Measurements from ENCODE around the gene CLK3.

DNA sequence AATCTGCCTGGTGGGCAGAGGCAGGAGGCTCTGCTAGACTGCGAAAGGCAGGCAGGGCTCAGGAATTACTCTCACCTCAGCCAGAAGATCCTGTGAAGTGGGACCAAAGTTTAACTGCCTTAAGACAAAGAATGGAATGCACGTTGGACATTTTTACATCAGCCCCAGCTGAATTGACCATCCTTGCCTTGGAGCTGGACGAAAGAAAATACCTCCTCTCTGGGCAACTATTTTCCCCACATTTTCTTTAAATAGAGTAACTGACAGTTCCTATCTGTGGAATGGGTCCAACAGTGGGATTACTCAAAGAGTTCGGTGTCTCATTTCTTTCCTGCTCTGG lies 45.9 kb upstream of the CLK3 start:
- TF ChIP-seq POLR2A (IDR thresholded peaks at IDR 0.05; ENCODE audit: control extremely low read depth in 1 of 2, low read depth in 2 of 2, low read length in 2 of 2) (no peak), CHD2 (IDR thresholded peaks at IDR 0.05; ENCODE audit: low read length) (no peak), TAF7 (optimal IDR thresholded peaks at IDR 0.05; ENCODE audit: borderline replicate concordance, low read depth, low read length) (no peak), POLR2AphosphoS5 (IDR thresholded peaks at IDR 0.05; ENCODE audit: low read depth, low read length) (no peak), USF2 (IDR thresholded peaks at IDR 0.05; ENCODE audit: low read length) (no peak), TAF1 (IDR thresholded peaks at IDR 0.05; ENCODE audit: low read depth, low read length) (no peak), EZH2 (IDR thresholded peaks at IDR 0.05; ENCODE audit: low read depth, low read length, severe bottlenecking) (no peak), CTCF (IDR thresholded peaks at IDR 0.05; ENCODE audit: control extremely low read depth in 1 of 3, insufficient read depth in 1 of 3, low read depth in 1 of 3, low read length in 3 of 3) (no peak), RNF2 (IDR thresholded peaks at IDR 0.05; ENCODE audit: borderline replicate concordance, low read depth, low read length, missing control alignments, poor library complexity, severe bottlenecking) (no peak), MAX (IDR thresholded peaks at IDR 0.05) (no peak), KDM4A (IDR thresholded peaks at IDR 0.05; ENCODE audit: low read depth, low read length, severe bottlenecking) (no peak)
- TF ChIP-seq, protein P1, sequence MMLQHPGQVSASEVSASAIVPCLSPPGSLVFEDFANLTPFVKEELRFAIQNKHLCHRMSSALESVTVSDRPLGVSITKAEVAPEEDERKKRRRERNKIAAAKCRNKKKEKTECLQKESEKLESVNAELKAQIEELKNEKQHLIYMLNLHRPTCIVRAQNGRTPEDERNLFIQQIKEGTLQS (IDR thresholded peaks at IDR 0.05; ENCODE audit: insufficient read depth, low read depth, low read length), result no peak

Data from H1 (cell line).